Measurements from ENCODE around the gene WDR1.

The WDR1 gene

GRCh38 chr4:10114147-10114546, 2.5 kb downstream of the WDR1 start:
- no peak for TF ChIP-seq CTCF (conservative IDR thresholded peaks at IDR 0.05; ENCODE audit: control insufficient read depth, insufficient read depth, low read depth, low read length)
- H3K4me3 ChIP-seq (ENCODE audit: control insufficient read depth, low read depth, low read length), result no peak overlapping the region
- no peak for DNase-seq (ENCODE audit: low read depth)

DNA sequence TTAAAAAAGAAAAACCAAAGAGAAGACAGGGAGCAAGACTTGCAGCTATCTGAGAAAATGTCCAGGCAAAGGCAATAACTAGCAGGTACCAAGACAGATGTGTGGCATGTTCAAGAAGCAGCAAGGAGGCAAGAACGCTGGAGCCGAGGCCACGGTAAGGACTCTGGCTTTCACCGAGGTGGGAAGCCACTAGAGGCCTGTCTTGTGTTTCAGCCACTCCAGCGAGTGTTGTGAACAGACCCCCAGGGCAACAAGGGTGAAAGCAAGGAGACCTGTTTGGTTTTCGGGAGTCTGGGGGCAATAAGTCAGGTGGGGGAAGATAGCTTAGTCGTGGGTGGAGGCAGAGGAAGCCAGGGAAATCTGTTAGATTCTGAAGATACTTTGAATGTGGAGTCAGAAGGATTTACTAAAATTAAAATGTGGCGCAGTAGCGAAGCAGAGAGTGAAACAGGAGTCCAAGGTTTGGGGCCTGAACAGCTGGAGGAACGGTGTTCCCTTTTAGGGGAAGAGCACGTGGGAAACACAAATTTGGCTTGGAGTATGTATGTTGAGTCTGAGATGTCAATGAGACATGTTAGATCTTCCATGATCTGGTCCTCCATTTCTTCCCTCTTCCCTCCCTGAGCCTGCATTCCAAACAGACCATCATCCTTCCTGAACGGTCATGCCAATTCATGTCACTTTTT, 3.1 kb downstream of the WDR1 start:
- no peak for DNase-seq (ENCODE audit: low read depth)
- no peak overlapping the region for H3K4me3 ChIP-seq (ENCODE audit: control insufficient read depth, low read depth, low read length)
- no peak for TF ChIP-seq CTCF (conservative IDR thresholded peaks at IDR 0.05; ENCODE audit: control insufficient read depth, insufficient read depth, low read depth, low read length)

DNA sequence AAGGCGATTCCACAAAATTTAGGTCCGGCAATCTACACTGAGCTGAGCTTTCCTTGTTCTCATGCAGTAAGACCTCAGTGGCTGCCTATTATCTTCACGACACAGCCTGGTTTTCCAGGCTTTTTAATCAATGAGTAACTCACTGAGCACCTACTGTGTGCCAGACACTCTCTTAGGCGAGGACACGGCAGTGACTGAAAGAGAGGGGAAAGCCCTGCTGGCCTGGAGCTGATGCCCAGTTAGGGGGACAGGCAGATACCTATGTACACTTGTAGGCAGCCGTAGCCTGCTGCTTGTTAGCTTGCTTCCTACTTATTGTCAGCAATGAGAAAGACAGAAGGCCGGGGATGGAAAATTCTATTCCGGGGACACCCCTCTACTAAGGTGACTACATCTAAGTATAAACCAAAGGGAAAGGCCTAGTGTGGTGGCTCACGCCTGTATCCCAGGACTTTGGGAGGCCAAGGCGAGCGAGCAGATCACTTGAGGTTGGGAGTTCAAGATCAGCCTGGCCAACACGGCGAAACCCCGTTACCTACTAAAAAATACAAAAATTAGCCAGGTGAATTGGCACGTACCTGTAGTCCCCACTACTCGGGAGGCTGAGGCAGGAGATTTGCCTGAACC, 3.8 kb downstream of the WDR1 start:
- no peak overlapping the region for H3K4me3 ChIP-seq (ENCODE audit: control insufficient read depth, low read depth, low read length)
- no peak for DNase-seq (ENCODE audit: low read depth)
- TF ChIP-seq CTCF (conservative IDR thresholded peaks at IDR 0.05; ENCODE audit: control insufficient read depth, insufficient read depth, low read depth, low read length), result no peak

GRCh38 chr4:10111067-10111801, 5.4 kb downstream of the WDR1 start:
- DNase-seq (ENCODE audit: low read depth), result no peak
- no peak overlapping the region for H3K4me3 ChIP-seq (ENCODE audit: control insufficient read depth, low read depth, low read length)
- TF ChIP-seq CTCF (conservative IDR thresholded peaks at IDR 0.05; ENCODE audit: control insufficient read depth, insufficient read depth, low read depth, low read length), result no peak

- no peak overlapping the region for H3K4me3 ChIP-seq (ENCODE audit: control insufficient read depth, low read depth, low read length)
- no peak for TF ChIP-seq CTCF (conservative IDR thresholded peaks at IDR 0.05; ENCODE audit: control insufficient read depth, insufficient read depth, low read depth, low read length)
- no peak for DNase-seq (ENCODE audit: low read depth)
These were observed 6.5 kb downstream of the WDR1 start for GRCh38 chr4:10109995-10110670.
